NK-92 (cell line): ENCODE measurements around the gene FBXO46.
"Not testable (repeated sequence)": the region's sequence is repeated elsewhere in the genome, so short reads cannot be mapped to it uniquely, and the experiment has no call there.

Experiments used
- DNase-seq: peaks from one replicate; lab custom pipeline; 2025; ENCODE audit not compliant: unreplicated experiment; lab: John Stamatoyannopoulos, UW

FBXO46 gene

DNA sequence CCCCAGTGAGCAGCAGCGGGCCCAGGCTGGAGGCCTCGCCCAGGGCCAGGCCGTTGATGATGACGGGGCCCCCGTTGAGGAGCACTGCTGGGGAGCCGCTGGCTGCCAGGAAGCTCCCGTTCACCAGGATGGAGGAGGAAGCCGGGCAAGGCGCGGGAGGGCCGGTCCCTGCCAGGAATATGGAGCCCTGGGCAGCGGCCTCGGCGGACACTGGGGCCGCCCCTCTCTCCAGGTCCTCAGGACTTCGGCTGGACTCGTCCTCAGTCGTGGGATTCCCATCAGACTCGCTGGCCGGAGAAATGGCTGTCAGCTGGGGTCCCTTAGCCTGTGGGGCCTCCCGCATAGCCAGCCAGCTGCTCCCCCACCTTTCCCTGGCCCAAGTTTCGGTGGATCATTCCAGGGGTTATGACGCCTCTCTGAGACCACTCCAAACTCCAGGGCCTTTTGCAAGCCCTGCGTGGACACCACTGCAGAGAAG lies 36.2 kb upstream of the FBXO46 start:
- no peak for DNase-seq

DNA sequence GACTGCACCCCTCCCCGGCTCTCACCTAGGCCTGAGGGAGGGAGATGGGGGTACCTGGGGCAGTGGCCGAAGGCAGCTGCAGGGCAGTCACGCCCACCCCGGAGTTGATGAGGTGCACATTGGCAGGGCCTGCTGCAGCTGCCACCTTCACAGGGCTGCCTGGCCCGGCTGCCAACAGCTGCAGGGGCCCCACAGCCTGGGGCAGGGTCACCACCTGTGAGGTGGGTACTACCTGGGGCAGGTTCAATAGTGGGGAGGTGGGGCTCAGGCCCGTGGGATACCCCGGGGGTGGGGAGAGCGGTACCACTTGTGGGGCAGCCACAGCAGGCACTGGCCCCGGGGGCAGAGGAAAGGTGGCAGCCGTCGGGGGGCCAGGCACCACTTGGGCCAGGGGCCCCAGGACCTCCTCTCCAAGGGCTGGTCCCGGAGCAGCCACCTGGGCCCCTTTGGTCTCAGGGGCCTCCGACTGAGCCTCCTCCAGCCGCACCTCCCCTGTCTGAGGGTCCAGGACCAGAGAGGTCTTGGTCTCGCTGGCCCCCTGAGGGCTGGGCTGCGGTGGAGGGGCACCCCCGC lies 35.7 kb upstream of the FBXO46 start:
- no peak for DNase-seq

DNA sequence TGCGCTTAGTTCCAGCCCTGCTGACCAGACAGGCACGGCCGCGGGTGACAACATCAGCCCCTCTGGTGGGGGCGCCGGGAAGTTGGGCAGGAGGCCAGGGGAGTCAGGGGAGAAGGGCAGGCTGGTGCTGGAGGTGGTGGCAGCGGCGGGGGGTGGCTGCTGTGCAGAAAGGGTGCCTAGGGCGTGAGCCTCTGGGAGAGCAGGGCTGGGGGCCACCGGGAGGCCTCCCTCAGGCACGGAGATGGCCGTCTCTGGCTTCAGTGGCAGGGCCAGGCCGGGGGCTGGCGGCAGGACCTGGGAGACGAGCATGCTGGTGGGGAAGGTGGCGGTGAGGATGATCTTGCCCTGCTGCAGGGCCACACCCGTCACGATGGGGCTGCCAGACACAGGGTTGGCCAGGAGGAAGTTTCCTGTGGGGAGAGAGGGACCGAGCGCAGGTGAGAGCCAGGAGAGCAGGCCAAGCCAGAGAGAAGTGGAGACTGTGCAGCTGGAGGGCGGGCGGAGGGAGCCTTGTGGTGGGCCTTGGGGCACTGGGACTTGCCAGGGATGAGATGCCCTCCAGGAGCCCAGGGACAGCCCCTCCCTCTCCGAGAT lies 35.1 kb upstream of the FBXO46 start:
- DNase-seq, result no peak

DNA sequence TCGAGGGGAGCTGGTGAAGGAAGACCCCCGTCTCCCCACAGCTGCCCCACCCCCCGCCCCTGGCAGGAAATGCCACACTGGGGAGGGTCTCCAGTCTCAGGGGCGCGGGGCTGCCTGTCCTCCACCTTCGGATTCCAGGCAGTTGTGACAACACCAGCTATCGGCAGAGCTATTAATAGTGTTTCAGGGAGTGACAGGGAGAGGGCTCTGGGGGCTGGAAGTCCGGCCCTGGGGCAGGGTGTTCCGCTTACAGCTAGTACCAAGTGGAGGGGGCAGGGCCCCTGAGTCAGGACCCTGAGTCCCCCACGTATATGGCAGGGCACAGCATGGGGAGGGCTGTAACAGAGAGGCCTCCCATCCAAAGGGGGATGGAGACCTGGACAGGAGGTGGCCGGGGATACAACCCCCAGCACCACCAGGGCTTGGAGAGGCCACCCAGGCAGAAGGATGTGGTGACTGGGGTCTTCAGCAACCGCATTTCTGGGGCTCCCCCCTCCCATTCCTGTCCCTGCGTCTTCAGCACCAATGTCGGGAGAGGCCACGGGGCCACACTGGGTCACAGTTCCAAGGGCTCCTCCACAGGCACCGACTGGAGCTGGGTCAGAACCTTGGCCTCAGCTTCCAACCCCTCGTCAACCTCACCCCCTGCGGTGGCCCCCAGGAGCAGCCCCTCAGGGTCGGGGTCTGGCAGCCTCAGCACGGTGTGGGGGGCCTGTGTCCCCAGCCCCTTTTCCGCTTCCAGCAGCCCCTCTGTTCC lies 34.4 kb upstream of the FBXO46 start:
- no peak for DNase-seq

DNA sequence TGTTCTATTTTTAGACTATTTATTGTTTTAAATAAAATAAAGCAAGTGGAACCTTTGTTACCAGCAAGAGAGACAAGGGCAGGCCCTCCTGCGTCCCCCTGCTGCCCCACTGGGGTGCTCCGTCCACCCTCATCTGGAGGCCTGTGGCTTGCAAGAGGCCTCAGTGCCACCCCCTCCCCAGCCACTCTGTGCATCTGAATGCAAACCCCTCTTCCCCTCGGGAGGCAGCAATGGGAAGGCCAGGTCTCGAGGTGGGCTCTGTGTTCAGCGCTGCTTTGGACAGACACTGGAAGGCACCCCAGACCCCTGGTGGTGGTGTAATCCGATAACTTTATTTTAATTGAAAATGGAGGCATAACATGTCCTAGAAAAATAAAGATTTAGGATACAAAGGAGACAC lies 33.8 kb upstream of the FBXO46 start:
- no peak for DNase-seq

GRCh38 chr19:45763691-45764294 lies 33.1 kb upstream of the FBXO46 start:
- no peak for DNase-seq

GRCh38 chr19:45762870-45763631 lies 32.4 kb upstream of the FBXO46 start:
- no peak for DNase-seq

- no peak for DNase-seq
Observed at GRCh38 chr19:45761714-45762113, 31.0 kb upstream of the FBXO46 start.

- DNase-seq, result no peak
Observed at GRCh38 chr19:45758921-45759320, 28.2 kb upstream of the FBXO46 start.

- no peak for DNase-seq
Observed at GRCh38 chr19:45757695-45758094, 27.0 kb upstream of the FBXO46 start.

GRCh38 chr19:45754323-45754722 lies 23.6 kb upstream of the FBXO46 start:
- DNase-seq, result no peak

DNA sequence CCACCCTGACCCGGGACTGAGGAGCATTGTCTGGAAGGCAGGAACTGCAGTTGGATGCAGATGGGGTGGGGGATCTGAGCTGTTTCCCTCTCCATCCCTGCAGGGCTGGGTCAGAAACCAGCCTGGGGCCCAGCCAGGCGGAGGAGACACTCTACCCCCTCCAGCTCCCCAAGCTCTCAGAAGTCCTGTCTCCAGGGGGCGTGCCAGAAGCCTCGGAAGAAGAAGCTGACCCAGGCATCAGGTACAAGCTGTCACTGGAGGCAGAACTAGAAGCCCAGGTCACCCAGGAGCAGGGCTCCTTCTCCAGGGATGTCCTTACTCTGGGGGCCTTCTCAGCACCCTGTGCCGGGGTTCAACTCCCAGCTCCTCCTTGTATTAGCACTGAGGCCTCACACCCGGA lies 22.9 kb upstream of the FBXO46 start:
- no peak for DNase-seq

DNA sequence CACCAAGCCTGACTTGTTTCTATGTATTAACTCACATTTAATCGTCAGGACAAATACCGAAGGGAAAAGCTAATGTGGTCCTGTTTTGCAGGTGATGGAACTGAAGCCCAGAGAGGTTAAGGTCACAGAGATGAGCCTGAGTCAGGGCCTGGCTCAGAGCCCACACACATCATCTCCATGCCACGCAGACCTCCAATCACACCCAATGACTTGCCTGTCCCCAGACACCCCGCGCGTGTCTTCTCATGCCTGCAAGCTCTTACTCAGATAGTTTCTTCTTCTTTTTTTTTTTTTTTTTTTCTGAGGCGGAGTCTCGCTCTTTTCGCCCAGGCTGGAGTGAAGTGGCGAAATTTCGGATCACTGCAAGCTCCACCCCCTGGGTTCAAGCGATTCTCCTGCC lies 21.9 kb upstream of the FBXO46 start:
- no peak for DNase-seq

- not testable (repeated sequence) for DNase-seq
Observed at GRCh38 chr19:45751483-45751882, 20.8 kb upstream of the FBXO46 start.

DNA sequence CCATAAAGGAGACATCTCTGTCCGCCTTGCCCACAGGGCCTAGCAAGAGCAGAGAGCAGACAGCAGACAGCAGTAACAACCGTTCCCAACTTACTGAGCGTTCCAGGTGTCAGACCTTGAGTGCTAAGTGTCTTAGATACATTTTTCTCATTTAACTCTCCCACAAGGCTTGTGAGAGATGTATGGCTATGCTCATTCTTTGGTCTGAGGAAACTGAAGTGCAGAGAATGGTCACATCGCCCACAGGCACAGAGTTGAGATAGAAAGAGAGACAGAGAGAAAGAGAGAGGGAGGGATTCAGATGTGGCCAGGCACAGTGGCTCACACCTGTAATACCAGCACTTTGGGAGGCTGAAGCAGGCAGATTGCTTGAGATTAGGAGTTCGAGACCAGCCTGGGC lies 16.8 kb upstream of the FBXO46 start:
- DNase-seq, result no peak

DNA sequence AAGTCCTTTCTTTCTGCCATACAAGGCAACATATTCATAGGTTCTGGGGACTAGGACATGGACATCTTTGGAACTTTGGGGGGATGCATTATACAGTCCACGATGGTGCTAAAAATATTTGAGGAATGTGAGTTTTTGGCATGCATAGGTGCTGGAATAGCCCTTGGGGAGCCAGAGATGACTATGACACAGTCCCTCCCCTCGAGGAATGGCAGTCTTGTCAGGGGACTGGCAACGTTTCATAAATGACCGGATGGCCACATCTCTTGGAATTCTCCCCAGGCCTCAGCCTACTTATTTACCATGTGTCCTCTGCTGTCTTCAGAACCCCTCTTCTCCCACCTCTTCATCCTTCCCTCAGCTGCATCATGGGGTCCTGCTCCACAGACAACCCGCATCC lies 16.2 kb upstream of the FBXO46 start:
- no peak for DNase-seq

DNA sequence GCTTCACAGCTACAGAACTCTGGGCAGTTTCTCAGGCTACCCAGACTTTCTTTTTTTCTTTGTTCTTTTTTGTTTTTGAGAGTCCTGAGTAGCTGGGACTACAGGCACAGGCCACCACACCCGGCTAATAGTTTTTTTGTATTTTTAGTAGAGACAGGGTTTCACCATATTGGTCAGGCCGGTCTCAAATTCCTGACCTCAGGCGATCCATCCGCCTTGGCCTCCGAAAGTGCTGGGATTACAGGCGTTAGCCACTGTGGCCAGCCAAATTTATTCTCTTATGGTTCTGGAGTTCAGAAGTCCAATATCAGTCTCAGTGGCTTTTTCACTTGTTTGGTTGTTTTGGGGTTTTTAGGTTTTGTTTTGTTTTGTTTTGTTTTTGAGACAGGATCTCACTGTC lies 14.9 kb upstream of the FBXO46 start:
- no peak for DNase-seq

DNA sequence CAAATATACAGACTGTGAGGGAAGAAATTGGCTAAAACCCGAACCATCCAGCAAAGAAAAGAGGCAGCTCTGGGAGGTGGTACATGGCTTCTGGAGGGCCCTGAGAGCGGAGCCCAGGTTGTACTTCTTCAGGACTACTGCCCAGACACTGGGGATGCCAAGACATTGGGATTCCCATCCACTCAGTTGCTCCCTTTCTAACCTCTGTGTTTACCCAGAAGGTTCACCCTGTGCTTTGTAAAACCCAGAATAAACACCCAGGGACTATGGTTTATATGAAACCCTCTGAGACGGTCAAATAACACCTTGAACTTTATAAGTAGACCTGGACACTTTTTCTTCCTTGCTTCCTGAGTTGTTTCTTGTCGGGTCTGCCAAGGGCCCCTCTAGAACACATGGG lies 12.3 kb upstream of the FBXO46 start:
- no peak for DNase-seq

DNA sequence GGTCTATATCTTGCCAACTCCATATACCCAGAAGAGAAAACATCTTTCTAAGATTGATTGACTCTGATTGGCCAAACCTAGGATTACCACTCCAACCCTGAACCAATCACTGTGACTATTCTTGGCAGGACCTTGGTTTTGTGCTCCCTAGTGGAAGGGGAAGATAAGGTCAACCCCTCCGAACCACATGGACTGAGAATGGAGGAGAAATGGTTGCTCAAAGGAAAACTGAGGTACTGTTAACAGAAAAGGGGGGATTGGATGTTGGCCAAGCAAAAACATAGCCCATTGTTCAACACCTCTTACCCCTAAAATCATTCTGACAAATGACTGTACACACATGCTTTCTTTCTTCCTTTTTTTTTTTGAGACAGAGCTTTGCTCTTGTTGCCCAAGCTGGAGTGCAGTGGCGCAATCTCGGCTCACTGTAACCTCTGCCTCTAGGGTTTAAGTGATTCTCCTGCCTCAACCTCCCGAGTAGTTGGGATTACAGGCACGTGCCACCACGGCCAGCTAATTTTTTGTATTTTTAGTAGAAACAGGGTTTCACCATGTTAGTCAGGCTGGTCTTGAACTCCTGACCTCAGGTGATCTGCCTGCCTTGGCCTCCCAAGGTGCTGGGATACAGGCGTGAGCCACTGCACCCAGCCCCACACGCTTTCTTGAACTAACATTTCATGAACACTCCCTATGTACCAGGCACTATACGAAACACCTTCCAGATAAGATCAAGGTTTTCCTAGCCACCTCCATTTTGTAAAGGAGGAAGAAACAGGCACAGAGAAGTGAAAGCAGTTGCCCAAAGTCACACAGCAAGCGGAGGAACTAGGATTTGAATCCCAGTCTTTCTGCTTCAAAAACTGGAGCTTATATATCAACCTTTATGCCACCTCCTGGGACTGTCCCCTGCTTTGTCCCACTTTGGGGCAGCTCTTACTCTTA lies 9.1 kb upstream of the FBXO46 start:
- DNase-seq, result no peak

DNA sequence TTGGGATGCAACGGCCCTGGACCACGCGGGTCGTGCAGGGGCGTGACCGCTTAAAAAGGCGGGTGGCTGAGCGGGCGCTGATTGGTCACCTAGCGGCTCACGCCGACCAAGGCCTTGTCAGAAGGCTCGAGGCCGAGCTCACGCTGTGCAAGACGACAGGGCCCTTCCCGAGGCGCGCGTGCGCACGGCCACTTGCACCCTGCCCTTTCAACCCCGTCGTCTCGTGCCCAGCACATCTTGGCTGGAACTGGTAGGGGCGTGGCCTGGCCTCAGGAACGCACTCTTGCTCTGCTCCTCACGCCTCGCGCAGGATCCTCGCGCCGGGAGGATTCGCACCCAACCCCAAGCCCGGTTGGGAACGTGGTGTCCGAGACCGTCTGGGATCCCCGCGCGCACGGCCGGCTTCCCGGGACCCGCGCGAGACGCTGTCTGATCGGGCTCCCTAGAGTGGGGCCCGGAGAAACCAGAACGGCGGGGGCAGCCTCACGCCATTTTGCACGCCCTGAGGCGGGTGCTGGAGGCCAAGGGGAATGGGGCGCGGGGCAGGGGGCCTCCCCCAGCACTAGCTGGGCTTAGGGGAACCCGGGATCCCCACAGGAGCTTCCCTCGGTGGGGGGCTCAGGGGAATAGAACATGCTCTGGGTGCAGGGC lies 2.6 kb upstream of the FBXO46 start, which contains the start of gene MEIOSIN:
Gene MEIOSIN, plus strand, starts transcription at position 280 of the 651 bp plus-strand sequence. CDS start 1,938 bp downstream, outside the sequence.
- no peak for DNase-seq
